ENCODE results near the gene CRY1. TPM values are rescaled to one million over a fixed set of nuclear protein-coding genes. Genes with fewer than 3 reads are reported as not detected.

The CRY1 gene
- total RNA-seq, 1 experiment from 2014 or later = 23.1 TPM

DNA sequence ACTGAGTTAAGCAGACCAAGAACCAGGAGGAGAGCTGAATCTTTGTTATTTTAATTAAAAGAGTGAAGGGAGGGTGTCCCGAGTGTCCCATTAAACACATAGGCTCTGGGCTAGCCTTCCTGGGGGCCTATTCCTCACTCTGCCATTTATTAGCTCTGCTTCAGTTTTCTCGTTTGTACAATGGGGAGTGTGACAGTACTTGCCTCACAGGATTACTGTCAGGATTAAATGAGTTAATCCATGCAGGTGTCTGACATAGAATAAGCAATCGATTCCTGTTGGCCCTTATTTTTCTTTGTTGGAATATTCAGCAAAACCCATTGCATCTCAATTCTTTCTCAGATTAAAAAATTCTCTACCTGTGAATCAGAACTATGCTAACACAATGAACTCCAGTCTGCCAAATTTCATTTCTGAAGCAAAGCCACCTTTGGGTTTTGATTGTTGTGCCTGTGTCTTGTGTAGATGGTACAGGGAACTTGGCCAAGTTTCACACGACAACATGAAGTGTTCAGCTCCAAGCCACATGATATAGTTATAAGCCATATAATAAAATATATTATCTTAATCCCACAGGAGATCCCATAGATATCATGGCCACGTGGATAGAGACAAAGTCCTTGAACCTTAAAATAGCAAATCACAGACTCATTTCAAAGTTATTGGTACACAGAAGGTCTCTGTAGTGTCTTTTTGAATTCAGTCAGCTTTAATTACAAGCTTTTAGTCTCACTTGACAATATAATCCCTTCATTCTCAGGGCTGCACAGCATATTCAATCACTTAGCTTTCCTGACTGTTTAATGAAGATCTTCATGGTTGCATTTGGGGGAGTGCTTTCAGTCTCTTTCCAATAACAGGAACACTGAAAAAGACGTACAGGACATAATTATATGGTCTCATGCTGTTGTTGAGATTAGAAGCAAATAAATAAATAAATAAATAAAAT is 34.4 kb upstream of the CRY1 start (continued):
- TF ChIP-seq, protein P1, sequence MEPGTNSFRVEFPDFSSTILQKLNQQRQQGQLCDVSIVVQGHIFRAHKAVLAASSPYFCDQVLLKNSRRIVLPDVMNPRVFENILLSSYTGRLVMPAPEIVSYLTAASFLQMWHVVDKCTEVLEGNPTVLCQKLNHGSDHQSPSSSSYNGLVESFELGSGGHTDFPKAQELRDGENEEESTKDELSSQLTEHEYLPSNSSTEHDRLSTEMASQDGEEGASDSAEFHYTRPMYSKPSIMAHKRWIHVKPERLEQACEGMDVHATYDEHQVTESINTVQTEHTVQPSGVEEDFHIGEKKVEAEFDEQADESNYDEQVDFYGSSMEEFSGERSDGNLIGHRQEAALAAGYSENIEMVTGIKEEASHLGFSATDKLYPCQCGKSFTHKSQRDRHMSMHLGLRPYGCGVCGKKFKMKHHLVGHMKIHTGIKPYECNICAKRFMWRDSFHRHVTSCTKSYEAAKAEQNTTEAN (CRISPR knock-in tag; IDR thresholded peaks at IDR 0.05) = no peak

DNA sequence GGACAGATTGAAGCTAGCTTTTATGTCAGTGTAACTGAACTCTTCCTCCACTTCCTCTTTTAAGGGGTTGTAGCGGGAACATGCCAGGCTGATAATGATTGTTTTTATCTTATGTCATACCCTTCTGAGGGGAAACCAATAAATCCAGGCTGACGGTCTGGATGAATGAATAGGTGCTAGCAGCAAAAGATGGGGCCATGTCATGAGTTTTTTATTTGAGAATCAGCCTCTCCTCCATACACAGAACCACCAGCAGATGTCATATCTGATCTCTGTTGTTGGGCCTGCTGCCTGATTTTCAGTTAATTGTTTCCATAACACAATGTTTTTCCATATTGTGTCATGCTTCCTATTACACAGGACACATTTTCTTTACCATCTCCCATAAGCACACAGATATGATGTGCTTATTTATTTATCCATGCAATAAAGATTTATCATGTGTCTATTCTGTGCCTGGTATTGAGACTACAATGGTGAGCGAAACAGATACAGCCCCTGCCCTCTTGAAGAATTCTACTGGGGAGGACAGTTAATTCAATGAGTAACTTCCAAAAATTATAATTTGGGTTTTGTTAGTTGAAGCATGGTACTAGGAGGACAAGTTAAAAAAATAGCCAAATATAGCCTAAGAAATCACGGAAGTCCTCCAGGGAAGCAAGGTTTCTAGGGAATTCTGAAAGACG is 33.6 kb upstream of the CRY1 start:
- Mint-ChIP-seq H3K27ac (no peak overlapping the region), H3K36me3 (peaks cover 6% of the 10 kb centered on the region), H3K4me1 (peaks cover 35% of the 10 kb centered on the region), H3K27me3 (ENCODE audit: low read depth) (no peaks in the 10 kb centered on the region; the same call in 1 of the 2 replicates), H3K9me3 (peaks cover 9% of the 10 kb centered on the region), H3K4me3 (no peak overlapping the region)
- ATAC-seq = peak; percentile 45
- ChIA-PET CTCF (interaction anchor here (0.7 to 2.0 kb wide), 11 partner anchors 10 to 544 kb away, joined by 3 to 12 read pairs (median 3); no protein-coding TSS in a partner anchor), POLR2A (no interaction called here)
- DNase-seq (ENCODE audit: low spot score) = no peak
- TF ChIP-seq NR3C1 (CRISPR knock-in tag; conservative IDR thresholded peaks at IDR 0.05; ENCODE audit: low read depth) (no peak), SP1 (CRISPR knock-in tag; conservative IDR thresholded peaks at IDR 0.05) (no peak), FOXJ3 (CRISPR knock-in tag; IDR thresholded peaks at IDR 0.05; ENCODE audit: borderline replicate concordance) (no peak), ZNF317 (CRISPR knock-in tag; IDR thresholded peaks at IDR 0.05; ENCODE audit: borderline replicate concordance, low read depth) (no peak), SOX15 (CRISPR knock-in tag; IDR thresholded peaks at IDR 0.05) (no peak), ATF1 (CRISPR knock-in tag; IDR thresholded peaks at IDR 0.05) (no peak), TP53 (CRISPR knock-in tag; IDR thresholded peaks at IDR 0.05) (no peak), ESRRA (CRISPR knock-in tag; IDR thresholded peaks at IDR 0.05; ENCODE audit: borderline replicate concordance) (no peak)
- TF ChIP-seq, protein P2, sequence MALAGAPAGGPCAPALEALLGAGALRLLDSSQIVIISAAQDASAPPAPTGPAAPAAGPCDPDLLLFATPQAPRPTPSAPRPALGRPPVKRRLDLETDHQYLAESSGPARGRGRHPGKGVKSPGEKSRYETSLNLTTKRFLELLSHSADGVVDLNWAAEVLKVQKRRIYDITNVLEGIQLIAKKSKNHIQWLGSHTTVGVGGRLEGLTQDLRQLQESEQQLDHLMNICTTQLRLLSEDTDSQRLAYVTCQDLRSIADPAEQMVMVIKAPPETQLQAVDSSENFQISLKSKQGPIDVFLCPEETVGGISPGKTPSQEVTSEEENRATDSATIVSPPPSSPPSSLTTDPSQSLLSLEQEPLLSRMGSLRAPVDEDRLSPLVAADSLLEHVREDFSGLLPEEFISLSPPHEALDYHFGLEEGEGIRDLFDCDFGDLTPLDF (CRISPR knock-in tag; IDR thresholded peaks at IDR 0.05) = no peak
- TF ChIP-seq, protein P3, sequence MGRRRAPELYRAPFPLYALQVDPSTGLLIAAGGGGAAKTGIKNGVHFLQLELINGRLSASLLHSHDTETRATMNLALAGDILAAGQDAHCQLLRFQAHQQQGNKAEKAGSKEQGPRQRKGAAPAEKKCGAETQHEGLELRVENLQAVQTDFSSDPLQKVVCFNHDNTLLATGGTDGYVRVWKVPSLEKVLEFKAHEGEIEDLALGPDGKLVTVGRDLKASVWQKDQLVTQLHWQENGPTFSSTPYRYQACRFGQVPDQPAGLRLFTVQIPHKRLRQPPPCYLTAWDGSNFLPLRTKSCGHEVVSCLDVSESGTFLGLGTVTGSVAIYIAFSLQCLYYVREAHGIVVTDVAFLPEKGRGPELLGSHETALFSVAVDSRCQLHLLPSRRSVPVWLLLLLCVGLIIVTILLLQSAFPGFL (CRISPR knock-in tag; IDR thresholded peaks at IDR 0.05; ENCODE audit: borderline replicate concordance) = no peak
- TF ChIP-seq, protein P1 (CRISPR knock-in tag; IDR thresholded peaks at IDR 0.05) = no peak
- TF ChIP-seq, protein P4, sequence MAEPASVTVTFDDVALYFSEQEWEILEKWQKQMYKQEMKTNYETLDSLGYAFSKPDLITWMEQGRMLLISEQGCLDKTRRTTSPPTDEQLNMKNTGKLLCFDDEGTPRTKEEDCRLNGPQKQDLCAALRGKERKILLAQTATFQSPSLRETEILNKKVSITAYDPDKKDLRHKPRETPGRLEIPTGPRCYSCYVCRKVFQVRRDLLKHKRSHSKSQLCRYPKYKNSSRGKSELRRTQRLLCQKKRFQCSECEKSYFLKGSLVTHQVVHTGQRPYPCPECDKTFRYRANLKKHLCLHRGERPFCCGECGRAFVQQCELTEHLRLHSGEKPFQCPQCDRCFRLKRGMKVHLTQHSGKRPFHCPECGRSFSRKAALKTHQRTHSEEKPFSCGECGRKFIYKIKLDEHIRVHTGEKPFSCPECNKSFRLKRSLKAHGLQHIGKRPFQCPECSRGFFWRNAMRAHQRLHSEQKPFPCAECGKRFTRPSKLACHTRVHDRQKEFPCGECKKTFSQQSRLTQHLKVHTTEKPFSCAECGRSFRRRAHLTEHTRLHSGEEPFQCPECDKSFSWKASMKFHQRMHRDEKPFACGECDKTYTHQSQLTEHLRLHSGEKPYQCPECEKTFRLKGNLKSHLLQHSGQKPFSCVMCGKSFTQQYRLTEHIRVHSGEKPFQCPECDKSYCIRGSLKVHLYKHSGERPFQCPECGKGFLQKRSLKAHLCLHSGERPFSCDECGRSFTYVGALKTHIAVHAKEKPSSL (CRISPR knock-in tag; conservative IDR thresholded peaks at IDR 0.05) = no peak
- TF ChIP-seq, protein P5, sequence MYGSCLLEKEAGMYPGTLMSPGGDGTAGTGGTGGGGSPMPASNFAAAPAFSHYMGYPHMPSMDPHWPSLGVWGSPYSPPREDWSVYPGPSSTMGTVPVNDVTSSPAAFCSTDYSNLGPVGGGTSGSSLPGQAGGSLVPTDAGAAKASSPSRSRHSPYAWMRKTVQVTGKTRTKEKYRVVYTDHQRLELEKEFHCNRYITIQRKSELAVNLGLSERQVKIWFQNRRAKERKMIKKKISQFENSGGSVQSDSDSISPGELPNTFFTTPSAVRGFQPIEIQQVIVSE (CRISPR knock-in tag; IDR thresholded peaks at IDR 0.05; ENCODE audit: borderline replicate concordance) = no peak

Data from WTC11 (cell line).